PFSK-1 (cell line): ENCODE measurements around the gene MKI67.

ENCODE experiments used
- POLR2AphosphoS5 ChIP-seq: IDR thresholded peaks from 2 replicates; pipeline ENCODE4 v1.6.1; 2012; ENCODE audit warnings: low read depth, mild to moderate bottlenecking, control low read depth, low read length, moderate library complexity
- REST ChIP-seq, 2 experiments: IDR thresholded peaks; 2 replicates each; pipeline versions ENCODE4 v1.6.1 to v1.8.0; 2011 to 2012; ENCODE audit warnings: low read depth in 2 of 2, low read length in 2 of 2, control low read depth in 1 of 2, inconsistent platforms in 1 of 2, mild to moderate bottlenecking in 1 of 2, moderate library complexity in 1 of 2; ENCODE audit not compliant: insufficient read depth in 1 of 2
- SIN3A ChIP-seq: IDR thresholded peaks from 2 replicates; pipeline ENCODE4 v1.6.1; 2012; ENCODE audit warnings: mild to moderate bottlenecking, low read length, moderate library complexity, borderline replicate concordance; ENCODE audit not compliant: insufficient read depth
- TAF1 ChIP-seq: IDR thresholded peaks from 2 replicates; pipeline ENCODE4 v1.6.1; 2012; ENCODE audit warnings: low read length, control low read depth, borderline replicate concordance; ENCODE audit not compliant: insufficient read depth

- TF ChIP-seq POLR2AphosphoS5 (no peak), SIN3A (no peak), TAF1 (no peak), REST (IDR thresholded peaks at IDR 0.05; ENCODE audit: insufficient read depth in 1 of 2, low read depth in 2 of 2, low read length in 2 of 2) (no peak)
Measured at GRCh38 chr10:128150561-128150960, 24.3 kb upstream of the MKI67 start.
